NCI-H524 (cell line): ENCODE data around the gene HSD17B8.

Experiments
- DNase-seq, 2 experiments: peaks; one replicate each; lab custom pipeline; 2025; lab: John Stamatoyannopoulos, UW

HSD17B8 gene

GRCh38 chr6:33204415-33205190 lies at the start of gene HSD17B8:
TSS of gene HSD17B8 (plus strand) at chr6:33204655. CDS start at chr6:33204669, 14 bp downstream.
- peak; percentile 79 to 92 for DNase-seq

- DNase-seq: no peak
Measured at GRCh38 chr6:33156561-33156960, 47.9 kb upstream of the HSD17B8 start.

- DNase-seq: no peak
Measured at GRCh38 chr6:33156964-33157363, 47.5 kb upstream of the HSD17B8 start.

GRCh38 chr6:33160096-33160495 lies 44.4 kb upstream of the HSD17B8 start:
- no peak for DNase-seq

GRCh38 chr6:33160728-33161344 lies 43.6 kb upstream of the HSD17B8 start:
- DNase-seq: peak in 1 of 2 experiments; percentile 1

- peak; percentile 6 to 50 for DNase-seq
Measured at GRCh38 chr6:33161354-33162331, 42.8 kb upstream of the HSD17B8 start.

- DNase-seq: no peak
Measured at GRCh38 chr6:33163540-33163939, 40.9 kb upstream of the HSD17B8 start.

GRCh38 chr6:33164176-33164575 lies 40.3 kb upstream of the HSD17B8 start:
- DNase-seq: no peak

- DNase-seq: no peak
Measured at GRCh38 chr6:33164665-33165373, 39.6 kb upstream of the HSD17B8 start.

- no peak for DNase-seq
Measured at GRCh38 chr6:33165581-33166258, 38.7 kb upstream of the HSD17B8 start.

GRCh38 chr6:33166363-33166762 lies 38.1 kb upstream of the HSD17B8 start:
- no peak for DNase-seq

- DNase-seq: no peak
Measured at GRCh38 chr6:33166811-33167210, 37.6 kb upstream of the HSD17B8 start.

GRCh38 chr6:33167374-33168283 lies 36.8 kb upstream of the HSD17B8 start:
- DNase-seq: no peak

- no peak for DNase-seq
Measured at GRCh38 chr6:33168284-33168601, 36.2 kb upstream of the HSD17B8 start.

- no peak for DNase-seq
Measured at GRCh38 chr6:33168639-33169038, 35.8 kb upstream of the HSD17B8 start.

- DNase-seq: no peak
Measured at GRCh38 chr6:33169291-33170175, 34.9 kb upstream of the HSD17B8 start.

- DNase-seq: no peak
Measured at GRCh38 chr6:33170176-33171015, 34.1 kb upstream of the HSD17B8 start.
